Subcutaneous adipose tissue (tissue), 4 donors: Measurements from ENCODE around the gene DLG2. TPM values are rescaled to one million over a fixed set of nuclear protein-coding genes. Genes with fewer than 3 reads are reported as not detected.

Experiments
- CTCF ChIP-seq: fragments of 450-650 bp; IDR thresholded peaks from one replicate; pipeline ENCODE4 v1.5.1; 2016; ENCODE audit warnings: low read depth, mild to moderate bottlenecking, control low read depth, antibody characterized with exemption, moderate library complexity
- total RNA-seq, 4 donors: library from RNA; depleted of rRNA; stranded (reverse); fragments of >200 nt; gene quantifications; one replicate each; pipeline ENCODE4 v1.1.0, GENCODE V29; 2016

DLG2 gene
- total RNA-seq, 4 donors from 2014 or later, result 3.6 to 7.0 (median 6.1) TPM

- no peak for TF ChIP-seq CTCF
Measured at GRCh38 chr11:85257837-85258236, 369.3 kb downstream of the DLG2 start.

- TF ChIP-seq CTCF, result no peak
Measured at GRCh38 chr11:85256433-85256832, 370.7 kb downstream of the DLG2 start.

- TF ChIP-seq CTCF, result no peak
Measured at GRCh38 chr11:85249482-85249881, 377.7 kb downstream of the DLG2 start.

GRCh38 chr11:85247797-85248196, 379.3 kb downstream of the DLG2 start:
- TF ChIP-seq CTCF, result no peak

- no peak for TF ChIP-seq CTCF
Measured at GRCh38 chr11:85238906-85239305, 388.2 kb downstream of the DLG2 start.

- TF ChIP-seq CTCF, result no peak
Measured at GRCh38 chr11:85236211-85236610, 390.9 kb downstream of the DLG2 start.

- no peak for TF ChIP-seq CTCF
Measured at GRCh38 chr11:85232559-85232958, 394.6 kb downstream of the DLG2 start.

GRCh38 chr11:85231588-85231987, 395.6 kb downstream of the DLG2 start:
- no peak for TF ChIP-seq CTCF
